ENCODE data around the gene PCDHB3.
"Not testable (repeated sequence)": the region's sequence is repeated elsewhere in the genome, so short reads cannot be mapped to it uniquely, and the experiment has no call there.

The PCDHB3 gene

GRCh38 chr5:141137346-141137745 lies 37.1 kb downstream of the PCDHB3 start:
- not testable (repeated sequence) for DNase-seq

- peak; percentile 6 for DNase-seq
Measured at GRCh38 chr5:141149812-141150211, 49.5 kb downstream of the PCDHB3 start, which contains the start of gene PCDHB6. Gene PCDHB6 (plus strand): TSS chr5:141150057. CDS start chr5:141150258, 201 bp downstream.

DNA sequence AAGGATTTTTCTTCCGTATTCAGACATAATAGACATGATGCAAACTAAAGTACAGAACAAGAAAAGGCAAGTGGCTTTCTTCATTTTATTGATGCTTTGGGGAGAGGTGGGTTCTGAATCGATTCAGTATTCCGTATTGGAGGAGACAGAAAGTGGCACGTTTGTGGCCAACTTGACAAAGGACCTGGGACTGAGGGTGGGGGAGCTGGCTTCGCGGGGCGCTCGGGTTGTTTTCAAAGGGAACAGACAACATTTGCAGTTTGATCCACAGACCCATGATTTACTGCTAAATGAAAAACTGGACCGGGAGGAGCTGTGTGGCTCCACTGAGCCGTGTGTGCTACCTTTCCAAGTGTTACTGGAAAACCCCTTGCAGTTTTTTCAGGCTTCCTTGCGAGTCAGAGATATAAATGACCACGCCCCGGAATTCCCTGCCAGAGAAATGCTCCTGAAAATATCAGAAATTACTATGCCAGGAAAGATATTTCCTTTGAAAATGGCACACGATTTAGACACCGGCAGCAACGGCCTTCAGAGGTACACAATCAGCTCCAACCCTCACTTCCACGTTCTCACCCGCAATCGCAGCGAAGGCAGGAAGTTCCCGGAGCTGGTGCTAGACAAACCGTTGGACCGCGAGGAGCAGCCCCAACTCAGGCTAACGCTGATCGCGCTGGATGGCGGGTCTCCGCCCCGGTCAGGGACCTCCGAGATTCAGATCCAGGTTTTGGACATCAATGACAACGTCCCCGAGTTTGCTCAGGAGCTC lies 50.1 kb downstream of the PCDHB3 start:
- no peak for DNase-seq

- DNase-seq, result no peak
Measured at GRCh38 chr5:141150993-141151325, 50.7 kb downstream of the PCDHB3 start.

DNA sequence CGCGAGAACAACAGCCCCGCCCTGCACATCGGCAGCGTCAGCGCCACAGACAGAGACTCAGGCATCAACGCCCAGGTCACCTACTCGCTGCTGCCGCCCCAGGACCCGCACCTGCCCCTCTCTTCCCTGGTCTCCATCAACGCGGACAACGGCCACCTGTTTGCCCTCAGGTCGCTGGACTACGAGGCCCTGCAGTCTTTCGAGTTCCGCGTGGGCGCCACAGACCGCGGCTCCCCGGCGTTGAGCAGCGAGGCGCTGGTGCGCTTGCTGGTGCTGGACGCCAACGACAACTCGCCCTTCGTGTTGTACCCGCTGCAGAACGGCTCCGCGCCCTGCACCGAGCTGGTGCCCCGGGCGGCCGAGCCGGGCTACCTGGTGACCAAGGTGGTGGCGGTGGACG lies 51.4 kb downstream of the PCDHB3 start:
- DNase-seq, result not testable (repeated sequence)

- DNase-seq, result not testable (repeated sequence)
Measured at GRCh38 chr5:141152096-141152495, 51.8 kb downstream of the PCDHB3 start.

Measured in fibroblast of skin of back (primary cell).